Kidney (tissue), 14 donors: Measurements from ENCODE around the gene NSUN7. TPM values are rescaled to one million over a fixed set of nuclear protein-coding genes. Genes with fewer than 3 reads are reported as not detected.

Source experiments
- DNase-seq, 5 donors: peaks; one replicate each; pipeline ENCODE4 v3.0.0-alpha.2; 2013 to 2020
- FAIRE-seq: peaks from 2 replicates; lab custom pipeline; 2012; peaks lifted over from hg19 to GRCh38; lab: Jason Lieb, UNC
- H3K27ac ChIP-seq, 2 donors: one replicate each; pipeline ENCODE4 v1.7.0; 2013; ENCODE audit warnings: low read depth in 2 of 2, low read length in 2 of 2, inconsistent platforms in 1 of 2
- H3K27me3 ChIP-seq: one replicate; pipeline ENCODE4 v1.7.1; 2013; ENCODE audit warnings: low read length, inconsistent platforms; ENCODE audit not compliant: control insufficient read depth, insufficient read depth
- H3K36me3 ChIP-seq, 3 donors: one replicate each; pipeline versions ENCODE4 v1.7.0 to v1.7.1; 2013; ENCODE audit warnings: low read length in 3 of 3, control low read depth in 1 of 3, inconsistent platforms in 1 of 3; ENCODE audit not compliant: insufficient read depth in 3 of 3, control insufficient read depth in 2 of 3
- H3K4me1 ChIP-seq, 3 donors: one replicate each; pipeline versions ENCODE4 v1.7.0 to v1.7.1; 2013; ENCODE audit warnings: low read length in 3 of 3, inconsistent platforms in 1 of 3, low read depth in 1 of 3; ENCODE audit not compliant: control insufficient read depth in 2 of 3, insufficient read depth in 2 of 3
- H3K4me3 ChIP-seq, 3 donors: one replicate each; pipeline versions ENCODE4 v1.7.0 to v1.8.1; 2013; ENCODE audit warnings: low read length in 3 of 3, control low read depth in 1 of 3, inconsistent platforms in 1 of 3
- H3K9ac ChIP-seq, 3 donors: one replicate each; pipeline versions ENCODE4 v1.7.0 to v1.7.1; 2013; ENCODE audit warnings: low read length in 3 of 3, control low read depth in 1 of 3, inconsistent platforms in 1 of 3
- H3K9me3 ChIP-seq, 3 donors: one replicate each; pipeline versions ENCODE4 v1.7.0 to v1.7.1; 2013; ENCODE audit warnings: low read length in 3 of 3, control low read depth in 1 of 3, inconsistent platforms in 1 of 3; ENCODE audit not compliant: control insufficient read depth in 2 of 3, insufficient read depth in 1 of 3
- intact Hi-C: fragments of 100-400 bp; cut with DNase I; formaldehyde crosslinking; loops from one replicate; pipeline ENCODE4 v1.11.1; 2022
- polyA plus RNA-seq: library from polyadenylated mRNA; stranded (reverse); fragments of 350-450 nt; fragmentation: Illumina TruSeq; extraction: RNeasy Lipid Tissue Mini Kit (QIAGEN cat#74804); gene quantifications from one replicate; pipeline ENCODE4 v1.2.3, GENCODE V29; 2014; ENCODE audit warnings: low read depth, low replicate concordance; ENCODE audit not compliant: insufficient read depth
- total RNA-seq: library from RNA; stranded (reverse); fragmentation: NEBNext Ultra II Directional; extraction: Animal tissue kit (Norgen Biotek cat#: 25700); gene quantifications from one replicate; pipeline ENCODE4 v1.2.1, GENCODE V29; 2021
- TF ChIP-seq, protein P1 (sequence below): IDR thresholded peaks from 3 replicates; pipeline ENCODE4 v1.5.1; 2012; ENCODE audit warnings: mild to moderate bottlenecking, moderate library complexity, borderline replicate concordance; ENCODE audit not compliant: insufficient read depth; ENCODE audit errors: extremely low read depth
- donor health status: control.
- donor health status: control.
- donor health status: control.
- donor health status: control.
- donor health status: control.
- donor health status: DM: yes; HTN: yes; CAD: no.
- donor health status: Normal renal cell carcinoma (clear cell type).

Gene NSUN7
- total and polyA plus RNA-seq, 2 donors from 2014 or later, result 4.1 to 7.6 TPM

DNA sequence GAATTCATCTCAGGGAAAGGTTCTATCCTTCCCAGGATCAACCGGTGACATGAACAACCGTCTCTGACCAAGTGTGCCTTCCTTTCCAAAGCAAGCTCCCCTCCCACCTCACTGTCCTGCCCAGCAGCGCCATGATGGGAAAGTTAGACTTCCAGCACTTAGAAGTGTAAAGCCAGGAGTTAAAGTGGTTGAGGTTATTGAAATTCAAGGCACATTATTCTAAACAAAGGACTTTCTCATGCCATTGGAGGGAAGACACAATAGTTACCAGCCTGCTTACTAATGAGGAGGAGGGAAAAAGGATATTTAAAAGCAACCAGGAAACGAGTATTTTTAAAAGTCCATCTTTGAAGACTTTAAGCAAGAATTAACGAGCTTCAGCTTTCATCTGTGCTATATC, 96.8 kb downstream of the NSUN7 start:
- peaks cover 0 to 6% (median 3%) of the 10 kb centered on the region in 3 donors for H3K4me1 ChIP-seq
- no peak for DNase-seq
- no peaks in the 10 kb centered on the region for H3K27me3 ChIP-seq
- no peaks in the 10 kb centered on the region for H3K36me3 ChIP-seq
- TF ChIP-seq, protein P1, sequence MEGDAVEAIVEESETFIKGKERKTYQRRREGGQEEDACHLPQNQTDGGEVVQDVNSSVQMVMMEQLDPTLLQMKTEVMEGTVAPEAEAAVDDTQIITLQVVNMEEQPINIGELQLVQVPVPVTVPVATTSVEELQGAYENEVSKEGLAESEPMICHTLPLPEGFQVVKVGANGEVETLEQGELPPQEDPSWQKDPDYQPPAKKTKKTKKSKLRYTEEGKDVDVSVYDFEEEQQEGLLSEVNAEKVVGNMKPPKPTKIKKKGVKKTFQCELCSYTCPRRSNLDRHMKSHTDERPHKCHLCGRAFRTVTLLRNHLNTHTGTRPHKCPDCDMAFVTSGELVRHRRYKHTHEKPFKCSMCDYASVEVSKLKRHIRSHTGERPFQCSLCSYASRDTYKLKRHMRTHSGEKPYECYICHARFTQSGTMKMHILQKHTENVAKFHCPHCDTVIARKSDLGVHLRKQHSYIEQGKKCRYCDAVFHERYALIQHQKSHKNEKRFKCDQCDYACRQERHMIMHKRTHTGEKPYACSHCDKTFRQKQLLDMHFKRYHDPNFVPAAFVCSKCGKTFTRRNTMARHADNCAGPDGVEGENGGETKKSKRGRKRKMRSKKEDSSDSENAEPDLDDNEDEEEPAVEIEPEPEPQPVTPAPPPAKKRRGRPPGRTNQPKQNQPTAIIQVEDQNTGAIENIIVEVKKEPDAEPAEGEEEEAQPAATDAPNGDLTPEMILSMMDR, result no peak
- no peak overlapping the region for H3K9ac ChIP-seq
- H3K9me3 ChIP-seq, result no peaks in the 10 kb centered on the region
- FAIRE-seq, result no peak
- intact Hi-C loops, result no loop called here
- H3K4me3 ChIP-seq, result no peak overlapping the region
- H3K27ac ChIP-seq, result no peak overlapping the region

DNA sequence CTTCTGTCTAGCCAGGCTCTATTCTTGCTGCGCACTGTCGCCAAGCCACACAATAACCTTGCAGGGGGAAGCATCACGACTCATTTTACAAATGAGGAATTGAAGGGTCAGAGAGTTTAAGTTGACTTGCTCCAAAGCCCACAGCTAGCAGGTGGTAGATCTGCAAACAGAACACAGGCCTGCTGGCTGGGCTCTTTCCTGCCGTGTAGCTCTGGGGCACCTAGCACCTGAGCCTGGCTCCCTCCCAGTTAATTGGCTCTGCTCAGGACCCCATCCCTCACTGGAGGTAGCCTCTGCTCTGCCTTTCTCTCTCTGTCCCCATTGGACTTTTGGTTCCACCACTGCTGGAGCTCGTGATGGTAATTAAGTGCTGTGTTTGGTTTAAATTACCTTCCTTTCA, 98.5 kb downstream of the NSUN7 start:
- H3K27ac ChIP-seq, result no peak overlapping the region
- no peaks in the 10 kb centered on the region for H3K36me3 ChIP-seq
- intact Hi-C loops, result no loop called here
- FAIRE-seq (no peak), DNase-seq (no peak)
- H3K4me3 ChIP-seq, result no peak overlapping the region
- no peaks in the 10 kb centered on the region for H3K27me3 ChIP-seq
- H3K4me1 ChIP-seq, result peaks cover 0 to 4% (median 0%) of the 10 kb centered on the region in 3 donors
- no peaks in the 10 kb centered on the region for H3K9me3 ChIP-seq
- H3K9ac ChIP-seq, result no peak overlapping the region
- TF ChIP-seq, protein P1, result no peak

DNA sequence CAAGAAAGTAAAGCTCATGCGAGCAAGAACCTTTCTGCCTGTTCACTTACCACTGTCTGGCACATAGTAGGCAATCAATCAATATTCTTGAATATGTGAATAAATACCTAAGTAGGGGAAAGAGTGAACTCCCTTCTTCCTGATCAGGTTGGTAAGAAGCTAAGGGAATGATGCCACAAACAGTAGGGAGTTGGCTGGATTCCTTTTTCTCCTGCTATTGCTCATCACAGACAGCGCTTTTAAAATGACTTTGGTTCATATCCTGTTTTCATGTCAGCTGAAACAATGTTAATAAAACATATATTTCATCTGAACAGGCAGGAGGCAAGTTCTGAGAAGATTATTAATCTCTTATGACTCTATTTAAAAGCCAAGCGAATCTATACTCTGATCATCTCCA, 99.2 kb downstream of the NSUN7 start:
- H3K9ac ChIP-seq, result no peak overlapping the region
- no peaks in the 10 kb centered on the region for H3K9me3 ChIP-seq
- H3K4me3 ChIP-seq, result no peak overlapping the region
- no peaks in the 10 kb centered on the region for H3K27me3 ChIP-seq
- H3K27ac ChIP-seq, result no peak overlapping the region
- DNase-seq (no peak), FAIRE-seq (no peak)
- peaks cover 0 to 4% (median 0%) of the 10 kb centered on the region in 3 donors for H3K4me1 ChIP-seq
- intact Hi-C loops, result no loop called here
- no peaks in the 10 kb centered on the region for H3K36me3 ChIP-seq
- TF ChIP-seq, protein P1, result no peak

DNA sequence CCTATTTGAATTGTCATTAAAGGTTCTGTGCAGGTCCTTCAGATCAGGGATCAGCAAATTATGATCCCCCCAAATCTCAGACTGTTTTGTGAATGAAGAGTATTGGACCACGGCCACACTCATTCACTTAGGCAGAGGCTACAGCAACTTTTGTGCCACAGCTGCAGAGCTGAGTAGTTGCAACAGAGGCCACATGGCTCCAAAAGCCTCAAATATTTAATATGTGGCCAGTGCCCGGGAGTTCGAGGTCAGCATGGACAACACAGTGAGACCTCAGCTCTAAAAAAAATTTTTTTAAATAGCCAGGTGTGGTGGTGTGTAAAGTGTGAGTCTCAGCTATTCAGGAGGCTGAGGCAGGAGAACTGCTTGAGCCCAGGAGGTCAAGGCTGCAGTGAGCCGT, 100.7 kb downstream of the NSUN7 start:
- H3K27me3 ChIP-seq, result no peaks in the 10 kb centered on the region
- TF ChIP-seq, protein P1, result no peak
- H3K36me3 ChIP-seq, result no peaks in the 10 kb centered on the region
- no peaks in the 10 kb centered on the region for H3K9me3 ChIP-seq
- intact Hi-C loops, result no loop called here
- H3K27ac ChIP-seq, result no peak overlapping the region
- peaks cover 0 to 2% (median 0%) of the 10 kb centered on the region in 3 donors for H3K4me1 ChIP-seq
- DNase-seq (no peak), FAIRE-seq (no peak)
- H3K4me3 ChIP-seq, result no peak overlapping the region
- H3K9ac ChIP-seq, result no peak overlapping the region
